HepG2 (cell line): ENCODE measurements around the gene GPC3. TPM values are rescaled to one million over a fixed set of nuclear protein-coding genes. Genes with fewer than 3 reads are reported as not detected.
A peak's percentile ranks its signal among the peaks of the same experiment; 100 is the strongest.

Experiments used
- ARNT ChIP-seq: fragments of 450-650 bp; IDR thresholded peaks from 2 replicates; pipeline ENCODE4 v1.6.1; 2017
- DMAP1 ChIP-seq: IDR thresholded peaks from 2 replicates; pipeline ENCODE4 v1.6.1; 2016
- EEA1 ChIP-seq: sonication (generic); formaldehyde crosslinking; IDR thresholded peaks from 2 replicates; pipeline ENCODE4 v1.5.1; 2020; ENCODE audit warnings: mild to moderate bottlenecking, missing genetic modification reagents, borderline replicate concordance
- ELF3 ChIP-seq: IDR thresholded peaks from 2 replicates; pipeline ENCODE4 v1.6.1; 2016; ENCODE audit warnings: missing genetic modification reagents, missing compliant biosample characterization
- FOXA1 ChIP-seq, 2 experiments: fragments of 450-650 bp in 1 of 2; sonication (generic) in 1 of 2; formaldehyde crosslinking in 1 of 2; IDR thresholded peaks; 2 replicates each; pipeline versions ENCODE4 v1.4.0 to v1.6.1; 2016 to 2020; ENCODE audit warnings: missing genetic modification reagents in 1 of 2
- GZF1 ChIP-seq: sonication (generic); formaldehyde crosslinking; IDR thresholded peaks from 2 replicates; pipeline ENCODE4 v1.5.1; 2020; ENCODE audit warnings: mild to moderate bottlenecking, missing genetic modification reagents
- IKZF1 ChIP-seq: fragments of 450-650 bp; IDR thresholded peaks from 2 replicates; pipeline ENCODE4 v1.7.1; 2016
- KDM4B ChIP-seq: sonication (generic); formaldehyde crosslinking; IDR thresholded peaks from 2 replicates; pipeline ENCODE4 v1.4.0; 2020; ENCODE audit warnings: missing genetic modification reagents
- MTA3 ChIP-seq: sonication (generic); formaldehyde crosslinking; IDR thresholded peaks from 2 replicates; pipeline ENCODE4 v1.4.0; 2020; ENCODE audit warnings: missing genetic modification reagents
- NAIF1 ChIP-seq: sonication (generic); formaldehyde crosslinking; IDR thresholded peaks from 2 replicates; pipeline ENCODE4 v1.5.0; 2020; ENCODE audit warnings: mild to moderate bottlenecking, missing genetic modification reagents, borderline replicate concordance
- NCOA5 ChIP-seq: sonication (generic); formaldehyde crosslinking; IDR thresholded peaks from 2 replicates; pipeline ENCODE4 v1.4.0; 2020; ENCODE audit warnings: missing genetic modification reagents
- RBFOX2 ChIP-seq: fragments of 200-400 bp; formaldehyde crosslinking; IDR thresholded peaks from 2 replicates; pipeline ENCODE4 v1.6.1; 2017; ENCODE audit warnings: low read depth, mild to moderate bottlenecking, low read length
- RBM22 ChIP-seq: fragments of 200-400 bp; formaldehyde crosslinking; optimal IDR thresholded peaks from 2 replicates; pipeline ENCODE3; 2017; ENCODE audit warnings: mild to moderate bottlenecking, low read length, moderate library complexity
- SAP130 ChIP-seq: IDR thresholded peaks from 2 replicates; pipeline ENCODE4 v1.6.1; 2016; ENCODE audit warnings: low read depth
- ZBTB3 ChIP-seq: sonication (generic); formaldehyde crosslinking; IDR thresholded peaks from 2 replicates; pipeline ENCODE4 v1.4.0; 2020; ENCODE audit warnings: low read depth, mild to moderate bottlenecking, moderate library complexity, missing genetic modification reagents, borderline replicate concordance
- ZBTB8A ChIP-seq: sonication (generic); formaldehyde crosslinking; IDR thresholded peaks from 2 replicates; pipeline ENCODE4 v1.4.0; 2020; ENCODE audit warnings: mild to moderate bottlenecking, low read depth, missing genetic modification reagents, borderline replicate concordance
- ZC3H4 ChIP-seq: sonication (generic); formaldehyde crosslinking; IDR thresholded peaks from 2 replicates; pipeline ENCODE4 v1.4.0; 2020; ENCODE audit warnings: missing genetic modification reagents, borderline replicate concordance
- ZFP37 ChIP-seq: sonication (generic); formaldehyde crosslinking; IDR thresholded peaks from 2 replicates; pipeline ENCODE4 v1.4.0; 2020; ENCODE audit warnings: missing genetic modification reagents, borderline replicate concordance
- ZFY ChIP-seq: sonication (generic); formaldehyde crosslinking; IDR thresholded peaks from 2 replicates; pipeline ENCODE4 v1.4.0; 2020; ENCODE audit warnings: missing genetic modification reagents
- ZNF253 ChIP-seq: sonication (generic); formaldehyde crosslinking; IDR thresholded peaks from 2 replicates; pipeline ENCODE4 v1.8.0; 2022; ENCODE audit warnings: mild to moderate bottlenecking, missing genetic modification reagents, borderline replicate concordance
- ZNF570 ChIP-seq: sonication (generic); formaldehyde crosslinking; IDR thresholded peaks from 2 replicates; pipeline ENCODE4 v1.4.0; 2020; ENCODE audit warnings: mild to moderate bottlenecking, missing genetic modification reagents, borderline replicate concordance
- ZNF720 ChIP-seq: sonication (generic); formaldehyde crosslinking; IDR thresholded peaks from 2 replicates; pipeline ENCODE4 v1.4.0; 2020; ENCODE audit warnings: missing genetic modification reagents
- polyA plus RNA-seq, 8 experiments: library from polyadenylated mRNA; depleted of rRNA in 3 of 8; stranded (reverse) in 7 of 8; unstranded in 1 of 8; fragments of >200 nt; fragmentation: Illumina TruSeq in 4 of 8; extraction: Trizol in 4 of 8; gene quantifications; 2 replicates each; pipeline versions ENCODE4 v1.2.1 to v1.2.3, GENCODE V29; 2011 to 2016; ENCODE audit warnings: low read depth in 4 of 8, missing spikeins in 1 of 8, mixed read lengths in 1 of 8; ENCODE audit not compliant: insufficient read depth in 1 of 8
- total RNA-seq, 5 experiments: library from RNA; depleted of rRNA; stranded (reverse); fragments of >200 nt; fragmentation: Illumina TruSeq; extraction: Trizol; gene quantifications; 2 replicates each; pipeline ENCODE4 v1.2.3, GENCODE V29; 2016; ENCODE audit warnings: low read depth in 1 of 5
- TF ChIP-seq, protein P1 (sequence below): sonication (generic); formaldehyde crosslinking; IDR thresholded peaks from 2 replicates; pipeline ENCODE4 v1.4.0; 2020; ENCODE audit warnings: mild to moderate bottlenecking, missing genetic modification reagents
- TF ChIP-seq, protein P2 (sequence below): sonication (generic); formaldehyde crosslinking; IDR thresholded peaks from 2 replicates; pipeline ENCODE4 v1.5.0; 2020; ENCODE audit warnings: mild to moderate bottlenecking, low read depth, missing genetic modification reagents, borderline replicate concordance
- TF ChIP-seq, protein P3 (sequence below): sonication (generic); formaldehyde crosslinking; IDR thresholded peaks from 2 replicates; pipeline ENCODE4 v1.9.0; 2021; ENCODE audit warnings: missing genetic modification reagents, mild to moderate bottlenecking, borderline replicate concordance
- TF ChIP-seq, protein P4 (sequence below): sonication (generic); formaldehyde crosslinking; IDR thresholded peaks from 2 replicates; pipeline ENCODE4 v1.5.0; 2020; ENCODE audit warnings: missing genetic modification reagents

Gene GPC3
- total and polyA plus RNA-seq, 2 of the 13 experiments (the other 11 are each of a cell fraction or from before 2014, with no cell fraction given): 1,799 to 3,263 TPM

DNA sequence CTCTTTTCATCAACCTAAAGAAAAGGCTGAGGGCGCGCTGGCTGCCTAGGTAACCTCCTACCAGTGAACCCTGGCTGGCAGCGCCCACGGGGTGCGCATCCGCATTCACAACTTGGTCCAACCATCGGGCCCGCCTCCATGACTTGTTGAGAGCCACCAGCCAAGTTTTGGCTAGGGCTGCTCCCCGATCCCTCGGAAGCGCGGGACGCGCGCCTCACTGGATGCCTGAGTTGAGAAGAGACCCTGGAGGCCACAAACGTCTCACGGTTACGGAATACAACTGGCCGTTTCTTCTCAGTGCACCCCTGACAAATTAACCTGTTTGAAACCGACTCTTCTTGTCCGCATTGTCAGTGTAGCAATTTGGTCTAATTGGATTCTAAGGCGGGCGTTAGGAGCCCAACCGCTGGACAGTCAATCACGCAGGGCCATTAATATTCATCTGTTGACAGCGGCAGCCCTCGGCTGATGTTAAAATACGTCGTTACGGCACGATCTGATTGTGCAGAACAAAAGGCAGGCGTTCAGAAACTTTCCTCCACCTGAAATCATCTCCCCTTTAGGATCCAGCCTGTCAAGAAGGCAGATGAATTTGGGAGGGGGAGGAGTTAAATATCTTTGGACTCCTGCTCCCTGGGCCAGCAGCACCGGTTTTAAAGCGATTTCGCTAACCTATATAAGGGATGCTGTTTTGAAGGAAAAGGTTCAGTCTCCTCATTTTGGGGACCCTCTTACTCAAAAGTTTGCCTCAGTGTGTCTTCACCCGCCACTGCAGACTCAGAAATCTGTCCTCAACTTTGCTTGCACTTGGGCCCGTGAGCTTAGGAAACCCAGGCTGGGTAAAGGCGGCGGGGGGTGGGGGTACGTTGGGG, 1.2 kb downstream of the GPC3 start (continued):
- TF ChIP-seq ZNF570 (CRISPR knock-in tag) (no peak), RBM22 (peak; percentile 36), SAP130 (0 out of 2 replicates have a peak, but pooled peaks have one; percentile 1), EEA1 (CRISPR knock-in tag) (no peak), NCOA5 (CRISPR knock-in tag) (no peak), MTA3 (no peak), ZFY (no peak), ARNT (no peak), GZF1 (CRISPR knock-in tag) (no peak), ZNF720 (no peak), ZBTB8A (no peak), IKZF1 (no peak), DMAP1 (CRISPR knock-in tag) (no peak), ZC3H4 (CRISPR knock-in tag) (peak; percentile 58; the same call in 1 of the 2 replicates), FOXA1 (IDR thresholded peaks at IDR 0.05) (no peak), FOXA1 (CRISPR knock-in tag; IDR thresholded peaks at IDR 0.05) (no peak), NAIF1 (CRISPR knock-in tag) (no peak), ELF3 (no peak), ZFP37 (CRISPR knock-in tag) (no peak), RBFOX2 (peak; percentile 76), ZBTB3 (CRISPR knock-in tag) (no peak), KDM4B (CRISPR knock-in tag) (no peak), ZNF253 (CRISPR knock-in tag) (no peak)
- TF ChIP-seq, protein P1, sequence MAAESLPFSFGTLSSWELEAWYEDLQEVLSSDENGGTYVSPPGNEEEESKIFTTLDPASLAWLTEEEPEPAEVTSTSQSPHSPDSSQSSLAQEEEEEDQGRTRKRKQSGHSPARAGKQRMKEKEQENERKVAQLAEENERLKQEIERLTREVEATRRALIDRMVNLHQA (CRISPR knock-in tag): no peak
- TF ChIP-seq, protein P2, sequence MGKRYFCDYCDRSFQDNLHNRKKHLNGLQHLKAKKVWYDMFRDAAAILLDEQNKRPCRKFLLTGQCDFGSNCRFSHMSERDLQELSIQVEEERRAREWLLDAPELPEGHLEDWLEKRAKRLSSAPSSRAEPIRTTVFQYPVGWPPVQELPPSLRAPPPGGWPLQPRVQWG (CRISPR knock-in tag): no peak
- TF ChIP-seq, protein P3, sequence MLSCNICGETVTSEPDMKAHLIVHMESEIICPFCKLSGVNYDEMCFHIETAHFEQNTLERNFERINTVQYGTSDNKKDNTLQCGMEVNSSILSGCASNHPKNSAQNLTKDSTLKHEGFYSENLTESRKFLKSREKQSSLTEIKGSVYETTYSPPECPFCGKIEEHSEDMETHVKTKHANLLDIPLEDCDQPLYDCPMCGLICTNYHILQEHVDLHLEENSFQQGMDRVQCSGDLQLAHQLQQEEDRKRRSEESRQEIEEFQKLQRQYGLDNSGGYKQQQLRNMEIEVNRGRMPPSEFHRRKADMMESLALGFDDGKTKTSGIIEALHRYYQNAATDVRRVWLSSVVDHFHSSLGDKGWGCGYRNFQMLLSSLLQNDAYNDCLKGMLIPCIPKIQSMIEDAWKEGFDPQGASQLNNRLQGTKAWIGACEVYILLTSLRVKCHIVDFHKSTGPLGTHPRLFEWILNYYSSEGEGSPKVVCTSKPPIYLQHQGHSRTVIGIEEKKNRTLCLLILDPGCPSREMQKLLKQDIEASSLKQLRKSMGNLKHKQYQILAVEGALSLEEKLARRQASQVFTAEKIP (CRISPR knock-in tag): no peak
- TF ChIP-seq, protein P4, sequence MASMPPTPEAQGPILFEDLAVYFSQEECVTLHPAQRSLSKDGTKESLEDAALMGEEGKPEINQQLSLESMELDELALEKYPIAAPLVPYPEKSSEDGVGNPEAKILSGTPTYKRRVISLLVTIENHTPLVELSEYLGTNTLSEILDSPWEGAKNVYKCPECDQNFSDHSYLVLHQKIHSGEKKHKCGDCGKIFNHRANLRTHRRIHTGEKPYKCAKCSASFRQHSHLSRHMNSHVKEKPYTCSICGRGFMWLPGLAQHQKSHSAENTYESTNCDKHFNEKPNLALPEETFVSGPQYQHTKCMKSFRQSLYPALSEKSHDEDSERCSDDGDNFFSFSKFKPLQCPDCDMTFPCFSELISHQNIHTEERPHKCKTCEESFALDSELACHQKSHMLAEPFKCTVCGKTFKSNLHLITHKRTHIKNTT: no peak
